ENCODE measurements around the gene SYNJ2. TPM values are rescaled to one million over a fixed set of nuclear protein-coding genes. Genes with fewer than 3 reads are reported as not detected.

Gene SYNJ2
- total and polyA plus RNA-seq, 9 donors, result 3.6 to 18.7 (median 9.8) TPM

- Histone ChIP-seq H3K4me3 (no peak overlapping the region), H3K9me3 (no peaks in the 10 kb centered on the region), H3K27me3 (no peaks in the 10 kb centered on the region), H3K27ac (no peak overlapping the region), H3K36me3 (no peaks in the 10 kb centered on the region), H3K4me1 (ENCODE audit: insufficient read depth) (peaks cover 4% of the 10 kb centered on the region)
- no peak for DNase-seq
- TF ChIP-seq CTCF (IDR thresholded peaks at IDR 0.05), result no peak
- WGBS, 3 donors, result 88 to 95% (median 91%) methylated on average over 20 of the region's 20 CpGs
- intact Hi-C loops (cut with DNase I), result no loop called here
These were observed 64.8 kb downstream of the SYNJ2 start for GRCh38 chr6:158046201-158047126.

DNA sequence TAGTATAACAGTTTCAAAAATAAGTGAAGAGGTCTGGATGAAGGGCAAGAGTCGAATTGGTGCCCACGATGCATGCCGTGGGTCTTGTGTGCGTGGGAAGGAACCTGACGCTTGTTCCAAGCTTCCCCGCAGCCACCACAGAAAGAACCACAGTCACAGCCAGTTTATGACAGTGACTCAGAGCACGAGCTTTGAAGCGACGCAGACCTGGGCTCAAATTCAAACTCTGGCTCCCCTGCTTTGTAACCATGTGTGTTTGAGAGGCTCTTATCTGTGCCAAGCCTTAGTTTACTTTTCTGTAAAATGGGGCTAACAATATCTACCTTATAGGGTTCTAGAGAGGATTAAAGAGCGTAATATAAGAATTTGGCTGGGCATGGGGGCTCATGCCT lies 65.5 kb downstream of the SYNJ2 start:
- 84 to 89% (median 86%) methylated on average over 10 of the region's 10 CpGs for WGBS, 3 donors
- H3K9me3 ChIP-seq, result no peaks in the 10 kb centered on the region
- no peaks in the 10 kb centered on the region for H3K27me3 ChIP-seq
- intact Hi-C loops (cut with DNase I), result no loop called here
- H3K4me1 ChIP-seq (ENCODE audit: insufficient read depth), result peaks cover 4% of the 10 kb centered on the region
- no peak for TF ChIP-seq CTCF (IDR thresholded peaks at IDR 0.05)
- no peak for TF ChIP-seq EP300 (IDR thresholded peaks at IDR 0.05)
- no peak for TF ChIP-seq POLR2A (IDR thresholded peaks at IDR 0.05)
- H3K27ac ChIP-seq, result no peak overlapping the region
- no peak for DNase-seq
- no peak overlapping the region for H3K4me3 ChIP-seq
- no peaks in the 10 kb centered on the region for H3K36me3 ChIP-seq

DNA sequence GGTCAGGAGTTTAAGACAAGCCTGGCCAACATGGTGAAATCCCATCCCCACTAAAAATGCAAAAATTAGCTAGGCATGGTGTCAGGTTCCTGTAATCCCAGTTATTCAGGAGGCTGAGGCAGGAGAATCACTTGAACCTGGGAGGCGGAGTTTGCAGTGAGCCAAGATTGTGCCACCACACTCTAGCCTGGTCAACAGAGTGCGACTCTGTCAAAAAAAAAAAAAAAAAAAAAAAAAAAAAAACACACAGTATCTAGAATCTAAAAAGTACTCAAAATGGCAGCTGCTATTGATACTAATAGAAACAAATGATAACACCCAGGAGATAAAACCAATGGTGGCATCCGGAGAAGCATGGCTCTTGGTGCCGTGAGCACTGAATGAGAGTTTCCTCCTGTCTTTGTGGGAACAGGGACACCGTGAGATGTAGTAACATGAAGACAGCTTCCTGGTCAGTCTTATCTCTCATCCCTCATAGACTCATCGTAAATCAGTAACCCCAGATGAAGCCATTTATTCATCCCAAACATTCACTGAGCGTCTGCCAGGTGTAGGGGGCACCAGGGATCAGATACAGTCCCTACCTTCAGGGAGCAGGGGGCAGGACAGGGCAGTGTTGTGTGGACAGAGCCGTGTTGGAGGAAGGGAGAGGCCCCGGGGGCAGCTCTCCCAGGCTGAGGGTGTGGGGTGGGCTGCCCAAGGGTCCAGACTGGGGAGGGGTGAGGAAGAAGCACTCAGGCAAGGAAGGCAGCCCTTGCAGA lies 66.1 kb downstream of the SYNJ2 start:
- intact Hi-C loops (cut with DNase I), result no loop called here
- Histone ChIP-seq H3K27ac (no peak overlapping the region), H3K27me3 (no peaks in the 10 kb centered on the region), H3K9me3 (no peaks in the 10 kb centered on the region), H3K36me3 (no peaks in the 10 kb centered on the region), H3K4me3 (no peak overlapping the region), H3K4me1 (ENCODE audit: insufficient read depth) (no peaks in the 10 kb centered on the region)
- TF ChIP-seq CTCF (IDR thresholded peaks at IDR 0.05) (no peak), EP300 (IDR thresholded peaks at IDR 0.05) (no peak), POLR2A (IDR thresholded peaks at IDR 0.05) (no peak)
- WGBS, 3 donors, result 80 to 81% (median 80%) methylated on average over 9 of the region's 9 CpGs
- DNase-seq, result no peak

DNA sequence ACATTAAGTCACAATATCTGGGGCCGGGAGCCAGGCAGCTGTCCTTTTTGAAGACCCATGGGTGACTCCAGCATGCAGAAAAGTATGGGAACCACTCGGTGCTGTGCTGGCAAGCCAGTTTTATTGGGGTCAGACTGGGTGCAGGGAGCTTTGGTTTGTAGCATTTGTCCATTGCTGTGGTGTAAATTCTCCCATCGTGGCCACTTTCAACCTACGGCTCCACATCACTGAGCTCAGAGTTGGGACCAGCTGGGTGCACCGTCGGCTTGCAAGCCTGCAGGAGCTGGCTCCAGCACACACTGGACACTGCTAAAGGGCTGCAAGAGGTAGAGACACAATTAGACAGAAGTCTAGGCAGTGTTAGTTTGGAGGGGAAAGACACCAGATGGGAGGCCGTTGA lies 66.9 kb downstream of the SYNJ2 start:
- intact Hi-C loops (cut with DNase I), result no loop called here
- TF ChIP-seq EP300 (IDR thresholded peaks at IDR 0.05) (no peak), POLR2A (IDR thresholded peaks at IDR 0.05) (no peak), CTCF (IDR thresholded peaks at IDR 0.05) (no peak)
- no peaks in the 10 kb centered on the region for H3K27me3 ChIP-seq
- no peaks in the 10 kb centered on the region for H3K36me3 ChIP-seq
- no peak overlapping the region for H3K27ac ChIP-seq
- H3K4me3 ChIP-seq, result no peak overlapping the region
- H3K9me3 ChIP-seq, result no peaks in the 10 kb centered on the region
- 94 to 96% (median 95%) methylated on average over 7 of the region's 7 CpGs for WGBS, 3 donors
- DNase-seq, result no peak
- H3K4me1 ChIP-seq (ENCODE audit: insufficient read depth), result no peaks in the 10 kb centered on the region
